Adipose tissue (tissue), 3 donors: Measurements from ENCODE around the gene CDCA4. TPM values are rescaled to one million over a fixed set of nuclear protein-coding genes. Genes with fewer than 3 reads are reported as not detected.
"Not testable (repeated sequence)": the region's sequence is repeated elsewhere in the genome, so short reads cannot be mapped to it uniquely, and the experiment has no call there.

Experiments used
- H3K27ac ChIP-seq: one replicate; pipeline ENCODE4 v1.5.1; 2013; ENCODE audit warnings: low read depth, low read length
- WGBS, 3 donors: extraction: QIAGEN DNeasy Blood & Tissue Kit; methylation state at CpG; one replicate each; pipeline ENCODE4 v1.1.7; 2013; 5-methylcytosine and 5-hydroxymethylcytosine counted together
- polyA plus RNA-seq, 3 donors: library from polyadenylated mRNA; stranded (reverse); fragments of 200-250 nt; gene quantifications; one replicate each; pipeline ENCODE4 v1.2.3, GENCODE V29; 2013
- donor health status: healthy with polysubstance abuse.
- donor health status: Bipolar disorder and iron deficiency.
- donor health status: healthy.

The CDCA4 gene
- polyA plus RNA-seq, 3 donors = 2.5 to 4.0 (median 3.5) TPM

- WGBS, 3 donors = 81 to 88% (median 88%) methylated on average over 17 of the region's 17 CpGs
- no peak overlapping the region for H3K27ac ChIP-seq
Observed at GRCh38 chr14:105042813-105043212, 21.9 kb upstream of the CDCA4 start.

GRCh38 chr14:105041841-105042765 lies 21.2 kb upstream of the CDCA4 start:
- 81 to 82% (median 81%) methylated on average over 27 to 28 of the region's 28 CpGs for WGBS, 3 donors
- H3K27ac ChIP-seq = no peak overlapping the region

GRCh38 chr14:105039458-105040205 lies 18.7 kb upstream of the CDCA4 start:
- H3K27ac ChIP-seq = no peak overlapping the region
- whole genome bisulfite sequencing, 3 donors = 79 to 87% (median 80%) methylated on average over 10 to 14 of the region's 14 CpGs

DNA sequence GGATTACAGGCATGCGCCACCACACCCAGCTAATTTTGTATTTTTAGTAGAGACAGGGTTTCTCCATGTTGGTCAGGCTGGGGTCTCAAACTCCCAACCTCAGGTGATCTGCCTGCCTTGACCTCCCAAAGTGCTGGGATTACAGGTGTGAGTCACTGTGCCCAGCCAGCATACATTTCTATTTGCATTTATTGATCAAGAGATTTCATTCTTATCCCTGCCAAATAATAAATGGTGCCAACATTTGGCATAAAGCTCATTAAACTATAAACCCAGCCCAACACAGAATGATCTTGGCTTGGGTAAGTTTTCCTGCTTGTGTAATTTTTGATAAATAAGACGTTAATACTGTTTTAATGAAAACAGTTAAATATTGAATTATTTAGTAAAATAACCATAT lies 14.7 kb upstream of the CDCA4 start:
- WGBS, 3 donors = 56 to 92% (median 83%) methylated on average over 2 of the region's 2 CpGs
- not testable (repeated sequence) for H3K27ac ChIP-seq

GRCh38 chr14:105034315-105035039 lies 13.6 kb upstream of the CDCA4 start:
- 76 to 80% (median 79%) methylated on average over 17 of the region's 17 CpGs for WGBS, 3 donors
- no peak overlapping the region for H3K27ac ChIP-seq

DNA sequence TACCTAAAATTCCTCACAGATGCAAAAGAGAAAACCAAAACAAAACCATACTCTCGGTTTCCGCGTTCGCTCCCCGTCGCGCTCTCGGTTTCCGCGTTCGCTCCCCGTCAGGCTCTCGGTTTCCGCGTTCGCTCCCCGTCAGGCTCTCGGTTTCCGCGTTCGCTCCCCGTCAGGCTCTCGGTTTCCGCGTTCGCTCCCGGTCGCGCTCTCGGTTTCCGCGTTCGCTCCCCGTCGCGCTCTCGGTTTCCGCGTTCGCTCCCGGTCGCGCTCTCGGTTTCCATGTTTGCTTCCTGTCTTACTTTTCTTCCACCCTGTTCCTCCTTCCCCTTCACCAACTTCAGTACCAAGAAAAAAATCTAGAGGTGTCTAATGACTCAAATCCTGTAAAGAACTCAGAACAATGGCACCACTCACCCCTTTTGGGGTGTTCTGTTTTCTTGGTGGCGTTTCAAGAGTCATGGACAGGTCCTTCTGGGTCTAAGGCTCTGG lies 12.6 kb upstream of the CDCA4 start:
- not testable (repeated sequence) for H3K27ac ChIP-seq

DNA sequence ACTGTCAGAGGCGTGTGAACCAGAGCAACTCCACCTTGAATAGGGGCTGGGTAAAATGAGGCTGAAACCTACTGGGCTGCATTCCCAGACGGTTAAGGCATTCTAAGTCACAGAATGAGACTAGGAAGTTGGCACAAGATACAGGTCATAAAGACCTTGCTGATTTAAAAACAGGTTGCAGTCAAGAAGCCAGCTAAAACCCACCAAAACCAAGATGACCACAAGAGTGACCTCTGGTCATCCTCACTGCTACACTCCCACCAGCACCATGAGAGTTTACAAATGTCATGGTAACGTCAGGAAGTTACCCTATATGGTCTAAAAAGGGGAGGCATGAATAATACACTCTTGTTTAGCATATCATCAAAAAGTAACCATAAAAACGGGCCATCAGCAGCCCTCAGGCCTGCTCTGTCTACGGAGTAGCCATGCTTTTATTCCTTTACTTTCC lies 11.6 kb upstream of the CDCA4 start:
- not testable (repeated sequence) for H3K27ac ChIP-seq
- 74 to 95% (median 92%) methylated on average over 5 of the region's 5 CpGs for WGBS, 3 donors

More for the DNA sequence above, 12.6 kb upstream of the CDCA4 start:
- 3 to 36% (median 3%) methylated on average over 42 to 45 of the region's 45 CpGs for WGBS, 3 donors

DNA sequence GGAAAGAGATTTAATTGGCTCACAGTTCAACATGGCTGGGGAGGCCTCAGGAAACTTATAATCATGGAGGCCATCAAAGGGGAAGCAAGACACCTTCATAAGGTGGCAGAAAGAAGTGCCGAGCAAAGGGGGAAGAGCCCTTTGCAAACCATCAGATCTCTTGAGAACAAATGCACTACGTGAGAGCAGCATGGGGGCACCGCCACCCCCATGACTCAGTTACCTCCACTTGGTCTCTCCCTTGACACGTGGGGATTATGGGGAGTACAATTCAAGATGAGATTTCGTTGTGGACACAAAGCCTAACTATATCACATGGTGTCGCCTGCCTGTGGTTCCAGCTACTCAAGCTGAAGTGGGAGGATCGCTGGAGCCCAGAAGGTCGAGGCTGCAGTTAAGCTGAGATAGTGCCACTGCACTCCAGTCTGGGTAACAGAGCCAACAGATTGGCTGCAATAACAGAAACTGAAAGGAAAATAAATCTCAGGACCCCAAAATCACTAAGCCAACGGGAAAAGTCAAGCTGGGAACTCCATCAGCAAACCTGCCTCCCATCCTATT lies 10.0 kb upstream of the CDCA4 start:
- WGBS, 3 donors = 79 to 90% (median 89%) methylated on average over 9 of the region's 9 CpGs
- H3K27ac ChIP-seq = no peak overlapping the region

- no peak overlapping the region for H3K27ac ChIP-seq
- WGBS, 3 donors = 65 to 90% (median 85%) methylated on average over 2 of the region's 2 CpGs
Observed at GRCh38 chr14:105030194-105030593, 9.3 kb upstream of the CDCA4 start.

- 64 to 85% (median 81%) methylated on average over 7 of the region's 7 CpGs for WGBS, 3 donors
- no peak overlapping the region for H3K27ac ChIP-seq
Observed at GRCh38 chr14:105029402-105029801, 8.5 kb upstream of the CDCA4 start.

GRCh38 chr14:105028251-105028927 lies 7.5 kb upstream of the CDCA4 start:
- WGBS, 3 donors = 78 to 88% (median 79%) methylated on average over 12 of the region's 12 CpGs
- H3K27ac ChIP-seq = no peak overlapping the region

- 56 to 81% (median 73%) methylated on average over 4 of the region's 4 CpGs for WGBS, 3 donors
- not testable (repeated sequence) for H3K27ac ChIP-seq
Observed at GRCh38 chr14:105027718-105028117, 6.8 kb upstream of the CDCA4 start.

DNA sequence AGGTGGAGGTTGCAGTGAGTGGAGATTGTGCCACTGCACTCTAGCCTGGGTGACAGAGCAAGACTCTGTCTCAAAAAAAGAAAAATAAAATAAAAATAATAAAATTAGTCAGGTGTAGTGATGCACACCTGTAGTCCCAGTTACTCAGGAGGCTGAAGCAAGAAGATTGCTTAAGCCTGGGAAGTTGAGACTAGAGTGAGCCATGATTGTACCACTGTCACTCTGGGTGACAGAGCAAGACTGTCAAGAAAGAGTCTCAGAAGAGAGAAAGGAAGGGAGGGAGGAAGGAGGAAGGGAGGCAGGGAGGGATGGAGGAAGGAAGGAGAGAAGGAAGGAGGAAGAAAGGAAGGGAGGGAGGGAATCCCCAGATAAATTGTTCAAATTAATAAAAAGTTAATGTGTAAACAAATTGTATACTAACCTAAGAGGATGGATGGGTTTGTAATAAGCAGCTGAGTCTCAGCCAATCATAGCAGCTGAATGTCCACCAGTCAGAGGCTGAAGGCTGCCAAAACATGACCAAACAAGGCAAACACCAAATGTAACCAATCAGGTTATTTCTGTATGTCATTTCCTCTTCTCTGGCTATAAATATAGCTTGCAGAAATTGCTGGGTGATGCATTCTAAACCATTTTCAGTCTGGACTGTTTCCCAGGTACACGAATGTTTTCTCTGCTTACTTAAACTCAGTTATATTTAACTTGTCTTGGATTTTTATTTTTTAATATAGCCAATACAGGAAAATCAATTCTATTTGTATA lies 6.1 kb upstream of the CDCA4 start:
- no peak overlapping the region for H3K27ac ChIP-seq
- WGBS, 3 donors = 0 to 45% (median 41%) methylated on average over 1 of the region's 1 CpG

GRCh38 chr14:105026033-105026785 lies 5.3 kb upstream of the CDCA4 start:
- 87 to 89% (median 88%) methylated on average over 16 of the region's 16 CpGs for WGBS, 3 donors
- H3K27ac ChIP-seq = no peak overlapping the region

- WGBS, 3 donors = 96 to 98% (median 97%) methylated on average over 6 of the region's 6 CpGs
- H3K27ac ChIP-seq = no peak overlapping the region
Observed at GRCh38 chr14:105025429-105025828, 4.5 kb upstream of the CDCA4 start.

GRCh38 chr14:105023791-105024480 lies 3.1 kb upstream of the CDCA4 start:
- no peak overlapping the region for H3K27ac ChIP-seq
- 70 to 81% (median 79%) methylated on average over 4 of the region's 4 CpGs for WGBS, 3 donors
